Caco-2 (cell line): ENCODE results near the gene ASNSD1. TPM values are rescaled to one million over a fixed set of nuclear protein-coding genes. Genes with fewer than 3 reads are reported as not detected.
"Not testable (repeated sequence)": the region's sequence is repeated elsewhere in the genome, so short reads cannot be mapped to it uniquely, and the experiment has no call there.

Source experiments
- BruUV-seq: library from RNA; stranded (reverse); fragments of 400-500 nt; replicated peaks from 2 replicates; lab custom pipeline; 2021; lab: Mats Ljungman, UMichigan
- CTCF ChIA-PET: fragments of 300-600 bp; sonication (Branson Sonifier 250); formaldehyde crosslinking; loops from one replicate; lab custom pipeline; 2022; ENCODE audit warnings: antibody characterized with exemption; lab: Charles Lee
- POLR2A ChIA-PET: fragments of 300-600 bp; sonication (Branson Sonifier 250); formaldehyde crosslinking; loops from one replicate; lab custom pipeline; 2022; ENCODE audit warnings: antibody characterized with exemption; lab: Charles Lee
- DNase-seq, 2 experiments: peaks; one replicate each; pipeline versions ENCODE4 v3.0.0 to v3.0.0-alpha.2; 2020 to 2022
- H3K27me3 ChIP-seq: replicated peaks from 2 replicates; pipeline ENCODE4 v1.6.0; 2011; ENCODE audit warnings: low read length; ENCODE audit not compliant: control insufficient read depth, insufficient read depth
- H3K36me3 ChIP-seq: 2 replicates; pipeline ENCODE4 v1.5.1; 2011; ENCODE audit warnings: low read length; ENCODE audit not compliant: control insufficient read depth, insufficient read depth
- H3K4me1 ChIP-seq: fragments of 250-450 bp; sonication (Bioruptor Pico); 2 replicates; pipeline ENCODE4 v1.5.1; 2020; ENCODE audit warnings: mild to moderate bottlenecking
- H3K4me3 ChIP-seq: 2 replicates; pipeline ENCODE4 v1.5.1; 2011; ENCODE audit warnings: low read depth, mild to moderate bottlenecking, control low read depth, low read length
- H3K9me3 ChIP-seq: fragments of 250-450 bp; sonication (Bioruptor Pico); 2 replicates; pipeline ENCODE4 v1.5.1; 2020; ENCODE audit warnings: mild to moderate bottlenecking, moderate library complexity
- H3K27ac Mint-ChIP-seq: one replicate; pipeline ENCODE4 v1.8.0; 2022; ENCODE audit warnings: mixed read lengths; ENCODE audit not compliant: unreplicated experiment
- H3K27me3 Mint-ChIP-seq: one replicate; pipeline ENCODE4 v1.8.0; 2022; ENCODE audit warnings: mixed read lengths; ENCODE audit not compliant: insufficient read depth, unreplicated experiment
- H3K36me3 Mint-ChIP-seq: one replicate; pipeline ENCODE4 v1.8.0; 2022; ENCODE audit warnings: mild to moderate bottlenecking, mixed read lengths; ENCODE audit not compliant: insufficient read depth, unreplicated experiment
- H3K4me1 Mint-ChIP-seq: one replicate; pipeline ENCODE4 v1.8.0; 2022; ENCODE audit warnings: low read depth, mixed read lengths; ENCODE audit not compliant: unreplicated experiment
- H3K4me3 Mint-ChIP-seq: one replicate; pipeline ENCODE4 v1.8.0; 2022; ENCODE audit warnings: mild to moderate bottlenecking, moderate library complexity, mixed read lengths; ENCODE audit not compliant: unreplicated experiment
- H3K9me3 Mint-ChIP-seq: one replicate; pipeline ENCODE4 v1.8.0; 2022; ENCODE audit warnings: mixed read lengths; ENCODE audit not compliant: unreplicated experiment
- intact Hi-C: fragments of 100-400 bp; cut with micrococcal nuclease; formaldehyde crosslinking; loops from one replicate; pipeline ENCODE4 v1.10.0; 2022; ENCODE audit not compliant: unreplicated experiment
- total RNA-seq: library from RNA; stranded (reverse); gene quantifications from 2 replicates; pipeline ENCODE4 v1.2.3, GENCODE V29; 2022
- TF ChIP-seq, protein P1 (sequence below), 2 experiments: fragments of 200-600 bp in 1 of 2; IDR thresholded peaks; 1 replicate in 1 of 2; 2 replicates in 1 of 2; pipeline versions ENCODE4 v1.5.1 to v1.8.0; 2011 to 2022; ENCODE audit warnings: antibody characterized with exemption in 1 of 2, control low read depth in 1 of 2, inconsistent platforms in 1 of 2, low read depth in 1 of 2, low read length in 1 of 2, mild to moderate bottlenecking in 1 of 2, moderate library complexity in 1 of 2; ENCODE audit not compliant: insufficient read depth in 1 of 2, severe bottlenecking in 1 of 2, unreplicated experiment in 1 of 2

Gene ASNSD1
- total RNA-seq, 1 experiment from 2014 or later = 49.4 TPM

DNA sequence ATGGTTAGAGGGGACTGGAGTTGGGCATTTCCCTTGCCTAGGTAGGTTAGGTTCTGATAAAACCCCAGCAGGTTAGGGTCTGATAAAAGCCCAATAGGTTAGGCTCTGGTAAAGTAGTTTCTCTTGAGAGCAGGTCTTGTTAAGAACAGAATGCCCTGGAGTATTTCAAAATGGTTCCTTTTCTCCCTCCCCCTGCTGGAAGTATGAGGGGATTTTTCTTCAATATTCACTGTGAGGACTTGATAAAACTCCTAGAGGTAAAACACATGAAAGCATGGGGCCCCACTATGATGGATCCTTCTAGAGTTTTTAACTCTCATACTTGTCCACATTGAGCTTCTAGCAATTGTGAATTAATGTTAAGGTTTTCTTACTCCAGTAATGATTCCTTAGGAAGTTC, 40.8 kb downstream of the ASNSD1 start:
- H3K36me3 Mint-ChIP-seq = no peaks in the 10 kb centered on the region
- no peak overlapping the region for H3K4me3 Mint-ChIP-seq
- no peaks in the 10 kb centered on the region for H3K4me1 ChIP-seq
- H3K9me3 Mint-ChIP-seq = no peaks in the 10 kb centered on the region
- DNase-seq = peak in 1 of 2 experiments; percentile 22
- TF ChIP-seq, protein P1, sequence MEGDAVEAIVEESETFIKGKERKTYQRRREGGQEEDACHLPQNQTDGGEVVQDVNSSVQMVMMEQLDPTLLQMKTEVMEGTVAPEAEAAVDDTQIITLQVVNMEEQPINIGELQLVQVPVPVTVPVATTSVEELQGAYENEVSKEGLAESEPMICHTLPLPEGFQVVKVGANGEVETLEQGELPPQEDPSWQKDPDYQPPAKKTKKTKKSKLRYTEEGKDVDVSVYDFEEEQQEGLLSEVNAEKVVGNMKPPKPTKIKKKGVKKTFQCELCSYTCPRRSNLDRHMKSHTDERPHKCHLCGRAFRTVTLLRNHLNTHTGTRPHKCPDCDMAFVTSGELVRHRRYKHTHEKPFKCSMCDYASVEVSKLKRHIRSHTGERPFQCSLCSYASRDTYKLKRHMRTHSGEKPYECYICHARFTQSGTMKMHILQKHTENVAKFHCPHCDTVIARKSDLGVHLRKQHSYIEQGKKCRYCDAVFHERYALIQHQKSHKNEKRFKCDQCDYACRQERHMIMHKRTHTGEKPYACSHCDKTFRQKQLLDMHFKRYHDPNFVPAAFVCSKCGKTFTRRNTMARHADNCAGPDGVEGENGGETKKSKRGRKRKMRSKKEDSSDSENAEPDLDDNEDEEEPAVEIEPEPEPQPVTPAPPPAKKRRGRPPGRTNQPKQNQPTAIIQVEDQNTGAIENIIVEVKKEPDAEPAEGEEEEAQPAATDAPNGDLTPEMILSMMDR (IDR thresholded peaks at IDR 0.05; ENCODE audit: insufficient read depth in 1 of 2, low read depth in 1 of 2, low read length in 1 of 2, severe bottlenecking in 1 of 2, unreplicated experiment in 1 of 2) = peak; percentile 31 to 41
- ChIA-PET CTCF (no interaction called here), POLR2A (no interaction called here)
- H3K27me3 ChIP-seq = no peaks in the 10 kb centered on the region
- no peak overlapping the region for H3K27ac Mint-ChIP-seq
- H3K27me3 Mint-ChIP-seq = no peaks in the 10 kb centered on the region
- H3K36me3 ChIP-seq = no peaks in the 10 kb centered on the region
- intact Hi-C loops = loop anchor here (1.0 kb wide), 1 partner anchor 28 kb away; the partner anchor contains the start of gene ANKAR
- no peak overlapping the region for H3K4me3 ChIP-seq
- no peaks in the 10 kb centered on the region for H3K9me3 ChIP-seq
- BruUV-seq = no TSS peak
- no peaks in the 10 kb centered on the region for H3K4me1 Mint-ChIP-seq

DNA sequence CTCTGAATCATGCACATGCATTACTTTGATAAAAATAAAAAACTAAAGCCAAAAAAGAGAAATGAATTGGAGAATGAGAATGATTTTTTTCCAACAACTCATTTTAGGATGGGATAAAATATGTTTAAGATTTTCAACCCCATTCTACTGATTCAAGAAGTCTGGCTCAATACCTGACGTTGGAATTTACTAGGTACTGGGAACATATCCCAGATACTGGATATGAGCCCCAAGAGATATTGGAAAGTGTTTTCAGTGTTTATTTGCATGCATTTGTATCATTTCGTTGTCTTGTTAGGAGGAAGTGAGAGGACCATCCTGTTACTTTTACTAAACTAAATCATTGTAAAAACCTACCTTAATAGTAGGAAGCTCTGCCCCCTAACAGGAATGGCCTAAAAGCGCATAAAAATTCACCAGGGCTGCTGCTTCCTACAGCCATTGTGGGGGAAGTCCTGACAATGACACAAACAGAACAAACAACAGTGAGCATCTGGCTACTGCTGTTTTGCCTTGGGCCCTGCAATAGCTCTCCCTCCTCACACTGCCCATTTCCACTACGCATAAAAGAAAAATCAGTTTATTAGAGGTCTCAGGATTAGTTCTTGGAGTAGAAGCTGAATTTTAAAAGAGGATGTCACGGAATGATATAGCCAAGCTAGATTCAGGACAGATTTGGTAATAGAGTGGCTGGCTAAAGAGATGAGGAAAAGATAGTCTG, 48.4 kb downstream of the ASNSD1 start:
- TF ChIP-seq, protein P1 (IDR thresholded peaks at IDR 0.05; ENCODE audit: insufficient read depth in 1 of 2, low read depth in 1 of 2, low read length in 1 of 2, severe bottlenecking in 1 of 2, unreplicated experiment in 1 of 2) = no peak
- intact Hi-C loops = no loop called here
- peaks cover 5% of the 10 kb centered on the region for H3K36me3 Mint-ChIP-seq
- no TSS peak for BruUV-seq
- Histone ChIP-seq H3K4me3 (no peak overlapping the region), H3K27me3 (no peaks in the 10 kb centered on the region), H3K4me1 (no peaks in the 10 kb centered on the region), H3K36me3 (no peaks in the 10 kb centered on the region), H3K9me3 (no peaks in the 10 kb centered on the region)
- H3K4me1 Mint-ChIP-seq = no peaks in the 10 kb centered on the region
- POLR2A ChIA-PET = no interaction called here
- CTCF ChIA-PET = no interaction called here
- no peak overlapping the region for H3K4me3 Mint-ChIP-seq
- H3K27me3 Mint-ChIP-seq = no peaks in the 10 kb centered on the region
- peaks cover 13% of the 10 kb centered on the region for H3K9me3 Mint-ChIP-seq
- no peak overlapping the region for H3K27ac Mint-ChIP-seq
- no peak for DNase-seq

DNA sequence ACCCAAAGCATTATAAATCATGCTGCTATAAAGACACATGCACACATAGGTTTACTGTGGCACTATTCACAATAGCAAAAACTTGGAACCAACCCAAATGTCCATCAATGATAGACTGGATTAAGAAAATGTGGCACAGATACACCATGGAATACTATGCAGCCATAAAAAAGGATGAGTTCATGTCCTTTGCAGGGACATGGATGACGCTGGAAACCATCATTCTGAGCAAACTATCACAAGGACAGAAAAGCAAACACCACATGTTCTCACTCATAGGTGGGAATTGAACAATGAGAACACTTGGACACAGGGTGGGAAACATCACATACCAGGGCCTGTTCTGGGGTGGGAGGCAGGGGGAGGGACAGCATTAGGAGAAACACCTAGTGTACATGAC, 56.3 kb downstream of the ASNSD1 start:
- CTCF ChIA-PET, intact Hi-C loops, H3K4me1 Mint-ChIP-seq, H3K9me3 ChIP-seq, POLR2A ChIA-PET, BruUV-seq, H3K4me3 ChIP-seq, H3K4me1 ChIP-seq, H3K27me3 Mint-ChIP-seq, H3K27me3 ChIP-seq, H3K4me3 Mint-ChIP-seq, H3K27ac Mint-ChIP-seq, H3K36me3 ChIP-seq, H3K36me3 Mint-ChIP-seq, DNase-seq: not testable (repeated sequence)
- peaks cover 18% of the 10 kb centered on the region for H3K9me3 Mint-ChIP-seq
